AG04450 (cell line): ENCODE measurements around the gene LRRC4B. TPM values are rescaled to one million over a fixed set of nuclear protein-coding genes. Genes with fewer than 3 reads are reported as not detected.

Source experiments
- CTCF ChIA-PET: fragments of 300-600, 350-600 bp; formaldehyde crosslinking; extraction: SDS; loops from one replicate; lab custom pipeline; 2022; ENCODE audit warnings: antibody characterized with exemption, inconsistent platforms; lab: Charles Lee
- POLR2A ChIA-PET: fragments of 350-600 bp; formaldehyde crosslinking; extraction: SDS; loops from one replicate; lab custom pipeline; 2021; ENCODE audit warnings: antibody characterized with exemption, inconsistent platforms; lab: Yijun Ruan, JAX
- DNase-seq: peaks from one replicate; pipeline ENCODE4 v3.0.0-alpha.2; 2011; ENCODE audit warnings: low read depth, low spot score
- H3K27ac ChIP-seq: one replicate; pipeline ENCODE4 v1.5.1; 2012; ENCODE audit warnings: low read depth, low read length, control low read depth
- H3K27me3 ChIP-seq: one replicate; pipeline ENCODE4 v1.6.0; 2012; ENCODE audit warnings: low read length; ENCODE audit not compliant: control insufficient read depth, insufficient read depth
- H3K4me3 ChIP-seq: 2 replicates; pipeline ENCODE4 v1.5.1; 2011; ENCODE audit warnings: mild to moderate bottlenecking, low read depth, low read length, control low read depth
- H3K9me3 ChIP-seq: 2 replicates; pipeline ENCODE4 v1.5.1; 2012; ENCODE audit warnings: low read length; ENCODE audit not compliant: control insufficient read depth, insufficient read depth
- CTCF ChIP-seq: IDR thresholded peaks from 2 replicates; pipeline ENCODE4 v1.5.1; 2011; ENCODE audit warnings: low read depth, low read length, control low read depth, inconsistent platforms
- polyA plus RNA-seq: library from polyadenylated mRNA; depleted of rRNA; stranded (reverse); fragments of >200 nt; gene quantifications from 2 replicates; pipeline ENCODE4 v1.2.3, GENCODE V29; 2011

The LRRC4B gene
- polyA plus RNA-seq, 1 experiment, result not detected

GRCh38 chr19:50602935-50603334 lies 34.7 kb upstream of the LRRC4B start:
- Histone ChIP-seq H3K27me3 (peaks cover 4% of the 10 kb centered on the region), H3K9me3 (peaks cover 19% of the 10 kb centered on the region), H3K27ac (no peak overlapping the region), H3K4me3 (no peak overlapping the region)
- CTCF ChIA-PET, result no interaction called here
- TF ChIP-seq CTCF, result no peak
- no peak for DNase-seq
- POLR2A ChIA-PET, result no interaction called here

GRCh38 chr19:50602496-50602895 lies 34.3 kb upstream of the LRRC4B start:
- TF ChIP-seq CTCF, result no peak
- ChIA-PET POLR2A (no interaction called here), CTCF (no interaction called here)

GRCh38 chr19:50602089-50602422 lies 33.8 kb upstream of the LRRC4B start:
- no peak for DNase-seq
- no peak overlapping the region for H3K27ac ChIP-seq
- ChIA-PET CTCF (interaction anchor here (0.6 kb wide), 1 partner anchor 46 kb away, joined by 8 read pairs; no protein-coding TSS in a partner anchor), POLR2A (no interaction called here)
- peaks cover 4% of the 10 kb centered on the region for H3K27me3 ChIP-seq
- H3K9me3 ChIP-seq, result peaks cover 11% of the 10 kb centered on the region
- TF ChIP-seq CTCF, result no peak
- H3K4me3 ChIP-seq, result no peak overlapping the region

More at GRCh38 chr19:50602496-50602895, 34.3 kb upstream of the LRRC4B start:
- H3K4me3 ChIP-seq, result no peak overlapping the region
- peaks cover 4% of the 10 kb centered on the region for H3K27me3 ChIP-seq
- H3K9me3 ChIP-seq, result peaks cover 15% of the 10 kb centered on the region
- H3K27ac ChIP-seq, result no peak overlapping the region
- DNase-seq, result no peak

GRCh38 chr19:50601407-50602088 lies 33.3 kb upstream of the LRRC4B start:
- Histone ChIP-seq H3K27ac (no peak overlapping the region), H3K27me3 (peaks cover 4% of the 10 kb centered on the region), H3K4me3 (no peak overlapping the region), H3K9me3 (peaks cover 7% of the 10 kb centered on the region)
- no peak for DNase-seq
- CTCF ChIA-PET, result interaction anchor here (0.6 kb wide), 1 partner anchor 46 kb away, joined by 8 read pairs; no protein-coding TSS in a partner anchor
- no peak for TF ChIP-seq CTCF
- POLR2A ChIA-PET, result no interaction called here

GRCh38 chr19:50599427-50599826 lies 31.2 kb upstream of the LRRC4B start:
- POLR2A ChIA-PET, result no interaction called here
- CTCF ChIA-PET, result no interaction called here
- no peak overlapping the region for H3K4me3 ChIP-seq
- no peak for TF ChIP-seq CTCF
- no peak overlapping the region for H3K27ac ChIP-seq
- peaks cover 4% of the 10 kb centered on the region for H3K27me3 ChIP-seq
- H3K9me3 ChIP-seq, result 0 out of 2 replicates have a peak, but pooled peaks cover under 1% of the 10 kb centered on the region
- no peak for DNase-seq
